SH-SY5Y (cell line): ENCODE measurements around the gene PRODH2.

Source experiments
- GATA2 ChIP-seq: IDR thresholded peaks from 2 replicates; pipeline ENCODE4 v1.6.1; 2011; ENCODE audit warnings: mild to moderate bottlenecking, low read depth, low read length
- GATA3 ChIP-seq: IDR thresholded peaks from 2 replicates; pipeline ENCODE4 v1.6.1; 2011; ENCODE audit warnings: low read depth, mild to moderate bottlenecking, low read length, moderate library complexity

- TF ChIP-seq GATA2 (no peak), GATA3 (no peak)
These were observed 40.6 kb upstream of the PRODH2 start for GRCh38 chr19:35853038-35853756.
